ENCODE measurements around the gene GIGYF1.
"Not testable (repeated sequence)": the region's sequence is repeated elsewhere in the genome, so short reads cannot be mapped to it uniquely, and the experiment has no call there.

GIGYF1 gene

GRCh38 chr7:100694098-100694745 is at the start of gene GIGYF1:
Gene GIGYF1 (minus strand): TSS chr7:100694250. CDS start chr7:100688238, 6,012 bp downstream.
- DNase-seq (ENCODE audit: low read depth in 2 of 2) = peak in 1 of 2 donors; percentile 49

GRCh38 chr7:100739934-100740333 is 45.9 kb upstream of the GIGYF1 start:
- DNase-seq (ENCODE audit: low read depth in 2 of 2) = no peak

- DNase-seq (ENCODE audit: low read depth in 2 of 2) = no peak
Measured at GRCh38 chr7:100736671-100737070, 42.6 kb upstream of the GIGYF1 start.

- no peak for DNase-seq (ENCODE audit: low read depth in 2 of 2)
Measured at GRCh38 chr7:100735730-100736129, 41.7 kb upstream of the GIGYF1 start.

GRCh38 chr7:100731937-100732636 is 38.0 kb upstream of the GIGYF1 start:
- DNase-seq (ENCODE audit: low read depth in 2 of 2) = no peak

GRCh38 chr7:100730136-100730800 is 36.2 kb upstream of the GIGYF1 start:
- no peak for DNase-seq (ENCODE audit: low read depth in 2 of 2)

- DNase-seq (ENCODE audit: low read depth in 2 of 2) = no peak
Measured at GRCh38 chr7:100728196-100728595, 34.1 kb upstream of the GIGYF1 start.

- DNase-seq (ENCODE audit: low read depth in 2 of 2) = no peak
Measured at GRCh38 chr7:100726996-100727761, 33.1 kb upstream of the GIGYF1 start.

GRCh38 chr7:100724364-100724763 is 30.3 kb upstream of the GIGYF1 start:
- DNase-seq (ENCODE audit: low read depth in 2 of 2) = not testable (repeated sequence)

GRCh38 chr7:100723732-100724275 is 29.8 kb upstream of the GIGYF1 start:
- no peak for DNase-seq (ENCODE audit: low read depth in 2 of 2)

- DNase-seq (ENCODE audit: low read depth in 2 of 2) = no peak
Measured at GRCh38 chr7:100722480-100723212, 28.6 kb upstream of the GIGYF1 start.

- DNase-seq (ENCODE audit: low read depth in 2 of 2) = no peak
Measured at GRCh38 chr7:100721505-100721812, 27.4 kb upstream of the GIGYF1 start.

- DNase-seq (ENCODE audit: low read depth in 2 of 2) = no peak
Measured at GRCh38 chr7:100720671-100721504, 26.8 kb upstream of the GIGYF1 start.

GRCh38 chr7:100720279-100720670 is 26.2 kb upstream of the GIGYF1 start, which contains the start of gene EPO:
Gene EPO (plus strand): TSS chr7:100720468. CDS start chr7:100720981, 513 bp downstream.
- DNase-seq (ENCODE audit: low read depth in 2 of 2) = no peak

- DNase-seq (ENCODE audit: low read depth in 2 of 2) = no peak
Measured at GRCh38 chr7:100719523-100720278, 25.7 kb upstream of the GIGYF1 start.

- not testable (repeated sequence) for DNase-seq (ENCODE audit: low read depth in 2 of 2)
Measured at GRCh38 chr7:100717073-100717472, 23.0 kb upstream of the GIGYF1 start.

- DNase-seq (ENCODE audit: low read depth in 2 of 2) = no peak
Measured at GRCh38 chr7:100714725-100715124, 20.7 kb upstream of the GIGYF1 start.

GRCh38 chr7:100711369-100711768 is 17.3 kb upstream of the GIGYF1 start:
- no peak for DNase-seq (ENCODE audit: low read depth in 2 of 2)

- no peak for DNase-seq (ENCODE audit: low read depth in 2 of 2)
Measured at GRCh38 chr7:100710452-100710851, 16.4 kb upstream of the GIGYF1 start.

GRCh38 chr7:100708395-100708794 is 14.3 kb upstream of the GIGYF1 start:
- DNase-seq (ENCODE audit: low read depth in 2 of 2) = no peak
